GM12873 (cell line): ENCODE results near the gene NR3C2.

Source experiments
- TF ChIP-seq, protein P1 (sequence below): IDR thresholded peaks from 2 replicates; pipeline ENCODE4 v1.5.1; 2012; ENCODE audit warnings: low read depth, mild to moderate bottlenecking, moderate library complexity, low read length, control low read depth; ENCODE audit not compliant: insufficient read depth; ENCODE audit errors: missing control alignments

Gene NR3C2

DNA sequence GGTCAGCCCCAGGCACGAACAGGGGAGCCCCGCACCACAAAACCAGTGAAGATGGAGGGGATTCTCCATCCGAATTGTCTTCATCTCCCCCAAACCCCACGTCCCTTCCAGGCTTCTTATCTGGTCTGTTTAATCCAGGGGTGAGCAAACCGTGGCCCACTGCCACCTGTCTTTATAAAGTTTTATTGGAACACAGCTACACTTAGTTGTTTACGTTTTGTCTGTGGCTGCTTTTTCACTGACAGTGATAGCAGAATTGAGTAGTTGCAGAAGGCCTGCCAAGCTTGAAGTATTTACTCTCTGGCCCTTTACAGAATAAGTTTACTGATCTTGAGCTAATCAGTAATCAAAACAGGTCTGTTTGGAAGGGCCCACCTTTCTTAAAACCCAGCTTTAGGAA, 386.4 kb downstream of the NR3C2 start:
- TF ChIP-seq, protein P1, sequence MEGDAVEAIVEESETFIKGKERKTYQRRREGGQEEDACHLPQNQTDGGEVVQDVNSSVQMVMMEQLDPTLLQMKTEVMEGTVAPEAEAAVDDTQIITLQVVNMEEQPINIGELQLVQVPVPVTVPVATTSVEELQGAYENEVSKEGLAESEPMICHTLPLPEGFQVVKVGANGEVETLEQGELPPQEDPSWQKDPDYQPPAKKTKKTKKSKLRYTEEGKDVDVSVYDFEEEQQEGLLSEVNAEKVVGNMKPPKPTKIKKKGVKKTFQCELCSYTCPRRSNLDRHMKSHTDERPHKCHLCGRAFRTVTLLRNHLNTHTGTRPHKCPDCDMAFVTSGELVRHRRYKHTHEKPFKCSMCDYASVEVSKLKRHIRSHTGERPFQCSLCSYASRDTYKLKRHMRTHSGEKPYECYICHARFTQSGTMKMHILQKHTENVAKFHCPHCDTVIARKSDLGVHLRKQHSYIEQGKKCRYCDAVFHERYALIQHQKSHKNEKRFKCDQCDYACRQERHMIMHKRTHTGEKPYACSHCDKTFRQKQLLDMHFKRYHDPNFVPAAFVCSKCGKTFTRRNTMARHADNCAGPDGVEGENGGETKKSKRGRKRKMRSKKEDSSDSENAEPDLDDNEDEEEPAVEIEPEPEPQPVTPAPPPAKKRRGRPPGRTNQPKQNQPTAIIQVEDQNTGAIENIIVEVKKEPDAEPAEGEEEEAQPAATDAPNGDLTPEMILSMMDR, result no peak

GRCh38 chr4:148054275-148054674, 387.9 kb downstream of the NR3C2 start:
- TF ChIP-seq, protein P1, result no peak

DNA sequence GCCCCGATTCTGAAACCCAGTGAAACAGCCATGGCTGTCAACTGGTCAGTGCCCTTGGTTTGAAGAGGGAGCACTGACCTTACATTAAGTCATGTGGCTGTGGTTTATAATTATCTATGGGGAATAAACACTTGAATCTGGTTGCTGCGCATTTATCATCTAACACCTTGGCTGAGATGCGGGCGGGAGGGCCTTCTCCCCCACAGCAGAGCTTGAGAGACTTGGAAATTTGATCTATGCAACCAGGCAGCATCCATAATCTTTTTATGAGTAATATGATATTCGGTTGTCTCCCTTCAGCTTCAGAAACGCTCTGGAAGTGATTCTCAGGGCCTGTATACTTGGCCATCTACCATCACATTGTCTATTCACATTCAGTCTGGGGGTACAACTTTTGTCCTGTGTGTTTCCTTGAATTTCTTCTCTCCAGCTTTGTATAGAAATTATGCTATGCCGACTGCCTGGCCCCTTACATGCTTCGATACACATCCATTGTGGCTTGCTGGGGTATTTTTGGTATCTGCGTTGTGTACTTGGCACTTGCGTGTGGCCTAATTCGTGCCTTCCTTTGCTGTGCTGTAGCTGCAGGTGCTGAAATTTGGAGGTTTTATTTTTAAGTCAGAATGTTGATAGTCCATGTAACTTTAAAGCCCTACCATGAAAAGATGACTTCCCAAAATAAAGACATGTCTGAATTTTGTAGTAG, 388.8 kb downstream of the NR3C2 start:
- TF ChIP-seq, protein P1, result no peak

GRCh38 chr4:148052448-148052847, 389.8 kb downstream of the NR3C2 start:
- TF ChIP-seq, protein P1, result no peak

- TF ChIP-seq, protein P1, result no peak
Observed at GRCh38 chr4:148051403-148051802, 390.8 kb downstream of the NR3C2 start.

DNA sequence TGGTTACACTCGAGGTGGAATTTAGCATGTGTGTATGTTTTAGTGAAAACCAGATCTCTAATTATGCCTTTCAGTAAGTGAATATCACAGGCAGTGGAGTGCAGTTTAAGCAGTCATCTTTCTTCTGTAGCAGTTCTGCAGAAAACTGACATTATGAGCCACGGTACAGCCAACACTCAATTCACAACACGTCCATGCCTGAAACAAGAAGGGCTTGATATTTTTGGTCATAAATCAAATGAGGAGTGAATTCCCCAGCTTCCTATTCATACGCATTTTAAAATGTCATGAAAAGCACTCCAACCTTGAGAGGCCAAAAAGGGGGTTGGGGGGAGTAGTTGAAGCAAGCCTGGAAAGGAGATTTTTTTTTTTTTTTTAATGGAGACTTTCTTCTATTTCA, 393.6 kb downstream of the NR3C2 start:
- TF ChIP-seq, protein P1, result no peak

- TF ChIP-seq, protein P1, result peak; percentile 36
Observed at GRCh38 chr4:148044912-148045352, 397.3 kb downstream of the NR3C2 start.
